ENCODE measurements around the gene PPM1B. TPM values are rescaled to one million over a fixed set of nuclear protein-coding genes. Genes with fewer than 3 reads are reported as not detected.
"Not testable (repeated sequence)": the region's sequence is repeated elsewhere in the genome, so short reads cannot be mapped to it uniquely, and the experiment has no call there.

Gene PPM1B
- total RNA-seq, 1 donor from 2014 or later = 27.9 TPM

DNA sequence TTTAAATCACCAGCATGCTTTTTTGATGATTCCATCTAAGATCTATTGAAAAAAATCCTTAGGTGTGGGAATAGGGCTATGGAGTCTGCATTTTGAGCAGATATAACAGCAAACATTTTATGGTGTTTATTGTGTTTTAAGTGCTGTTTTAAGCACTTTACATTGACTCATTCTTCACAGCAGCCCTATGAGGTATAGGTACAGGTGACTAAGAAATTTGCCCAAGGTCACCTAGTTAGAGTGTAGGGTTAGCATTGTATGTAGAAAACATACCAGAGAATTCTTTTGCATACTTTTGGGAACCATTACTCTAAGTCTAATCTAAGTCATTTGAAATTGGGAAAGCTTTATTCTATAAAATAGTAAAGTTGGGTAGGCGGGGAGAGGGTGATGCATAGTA, 31.3 kb downstream of the PPM1B start:
- intact Hi-C loops (cut with DNase I) = no loop called here
- no peaks in the 10 kb centered on the region for H3K36me3 ChIP-seq

GRCh38 chr2:44200759-44201158, 32.1 kb downstream of the PPM1B start:
- no peak for DNase-seq (ENCODE audit: low spot score in 2 of 2)
- Histone ChIP-seq H3K27ac (no peak overlapping the region), H3K4me1 (peaks cover 0 to 4% of the 10 kb centered on the region in 2 donors), H3K27me3 (no peaks in the 10 kb centered on the region), H3K9me3 (no peaks in the 10 kb centered on the region), H3K36me3 (no peaks in the 10 kb centered on the region), H3K4me3 (no peak overlapping the region)
- intact Hi-C loops (cut with DNase I) = no loop called here
- TF ChIP-seq, protein P1, sequence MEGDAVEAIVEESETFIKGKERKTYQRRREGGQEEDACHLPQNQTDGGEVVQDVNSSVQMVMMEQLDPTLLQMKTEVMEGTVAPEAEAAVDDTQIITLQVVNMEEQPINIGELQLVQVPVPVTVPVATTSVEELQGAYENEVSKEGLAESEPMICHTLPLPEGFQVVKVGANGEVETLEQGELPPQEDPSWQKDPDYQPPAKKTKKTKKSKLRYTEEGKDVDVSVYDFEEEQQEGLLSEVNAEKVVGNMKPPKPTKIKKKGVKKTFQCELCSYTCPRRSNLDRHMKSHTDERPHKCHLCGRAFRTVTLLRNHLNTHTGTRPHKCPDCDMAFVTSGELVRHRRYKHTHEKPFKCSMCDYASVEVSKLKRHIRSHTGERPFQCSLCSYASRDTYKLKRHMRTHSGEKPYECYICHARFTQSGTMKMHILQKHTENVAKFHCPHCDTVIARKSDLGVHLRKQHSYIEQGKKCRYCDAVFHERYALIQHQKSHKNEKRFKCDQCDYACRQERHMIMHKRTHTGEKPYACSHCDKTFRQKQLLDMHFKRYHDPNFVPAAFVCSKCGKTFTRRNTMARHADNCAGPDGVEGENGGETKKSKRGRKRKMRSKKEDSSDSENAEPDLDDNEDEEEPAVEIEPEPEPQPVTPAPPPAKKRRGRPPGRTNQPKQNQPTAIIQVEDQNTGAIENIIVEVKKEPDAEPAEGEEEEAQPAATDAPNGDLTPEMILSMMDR (IDR thresholded peaks at IDR 0.05) = no peak

More for the DNA sequence above, 31.3 kb downstream of the PPM1B start:
- H3K27ac ChIP-seq = no peak overlapping the region
- TF ChIP-seq, protein P1 (IDR thresholded peaks at IDR 0.05) = no peak
- no peaks in the 10 kb centered on the region for H3K9me3 ChIP-seq
- H3K4me1 ChIP-seq = peaks cover 0 to 4% of the 10 kb centered on the region in 2 donors
- DNase-seq (ENCODE audit: low spot score in 2 of 2) = no peak
- H3K27me3 ChIP-seq = no peaks in the 10 kb centered on the region
- H3K4me3 ChIP-seq = no peak overlapping the region

DNA sequence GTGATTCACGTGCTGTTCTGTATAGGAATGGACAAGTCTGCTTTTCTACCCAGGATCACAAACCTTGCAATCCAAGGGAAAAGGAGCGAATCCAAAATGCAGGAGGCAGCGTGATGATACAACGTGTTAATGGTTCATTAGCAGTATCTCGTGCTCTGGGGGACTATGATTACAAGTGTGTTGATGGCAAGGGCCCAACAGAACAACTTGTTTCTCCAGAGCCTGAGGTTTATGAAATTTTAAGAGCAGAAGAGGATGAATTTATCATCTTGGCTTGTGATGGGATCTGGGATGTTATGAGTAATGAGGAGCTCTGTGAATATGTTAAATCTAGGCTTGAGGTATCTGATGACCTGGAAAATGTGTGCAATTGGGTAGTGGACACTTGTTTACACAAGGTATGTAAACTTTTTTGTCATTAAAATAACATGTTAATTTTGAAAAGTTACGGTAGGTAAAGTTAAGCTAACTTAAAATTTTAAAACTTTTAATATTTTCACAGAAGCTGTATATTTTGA, 33.0 kb downstream of the PPM1B start:
- Histone ChIP-seq H3K27ac (no peak overlapping the region), H3K4me1 (peaks cover 0 to 4% of the 10 kb centered on the region in 2 donors), H3K36me3 (no peaks in the 10 kb centered on the region), H3K9me3 (no peaks in the 10 kb centered on the region), H3K4me3 (no peak overlapping the region), H3K27me3 (no peaks in the 10 kb centered on the region)
- DNase-seq (ENCODE audit: low spot score in 2 of 2) = no peak
- intact Hi-C loops (cut with DNase I) = no loop called here
- TF ChIP-seq, protein P1 (IDR thresholded peaks at IDR 0.05) = no peak

DNA sequence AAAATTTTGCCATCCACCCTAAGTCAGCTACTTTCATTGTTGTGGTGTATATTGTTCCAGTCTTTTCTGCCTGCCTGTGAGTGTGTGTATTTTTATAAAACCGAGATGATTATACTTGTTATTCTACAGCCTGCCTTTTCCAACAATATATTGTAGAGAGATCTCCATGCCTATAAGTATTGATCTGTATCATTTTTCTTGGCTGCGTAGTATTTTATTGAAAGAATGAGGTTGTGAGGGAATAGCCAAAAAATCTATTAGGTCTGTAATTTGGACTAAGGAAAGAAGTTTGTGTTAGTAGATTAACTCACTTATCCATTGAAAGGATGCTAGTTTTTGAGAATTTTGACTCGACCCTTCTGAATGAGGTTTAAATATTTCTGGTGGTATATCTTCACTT, 34.9 kb downstream of the PPM1B start:
- Histone ChIP-seq H3K27ac (no peak overlapping the region), H3K4me3 (no peak overlapping the region), H3K9me3 (no peaks in the 10 kb centered on the region), H3K36me3 (no peaks in the 10 kb centered on the region), H3K4me1 (peaks cover 0 to 7% of the 10 kb centered on the region in 2 donors), H3K27me3 (no peaks in the 10 kb centered on the region)
- intact Hi-C loops (cut with DNase I) = no loop called here
- TF ChIP-seq, protein P1 (IDR thresholded peaks at IDR 0.05) = no peak
- no peak for DNase-seq (ENCODE audit: low spot score in 2 of 2)

GRCh38 chr2:44205169-44205568, 36.5 kb downstream of the PPM1B start:
- DNase-seq (ENCODE audit: low spot score in 2 of 2) = no peak
- peaks cover 6 to 11% of the 10 kb centered on the region in 2 donors for H3K36me3 ChIP-seq
- TF ChIP-seq, protein P1 (IDR thresholded peaks at IDR 0.05) = no peak
- H3K4me3 ChIP-seq = no peak overlapping the region
- no peak overlapping the region for H3K27ac ChIP-seq
- H3K9me3 ChIP-seq = no peaks in the 10 kb centered on the region
- peaks cover 0 to 7% of the 10 kb centered on the region in 2 donors for H3K4me1 ChIP-seq
- no peaks in the 10 kb centered on the region for H3K27me3 ChIP-seq
- intact Hi-C loops (cut with DNase I) = no loop called here

GRCh38 chr2:44207102-44207501, 38.4 kb downstream of the PPM1B start:
- Histone ChIP-seq H3K4me3 (no peak overlapping the region), H3K36me3 (peaks cover 12 to 25% of the 10 kb centered on the region in 2 donors), H3K4me1 (peaks cover 0 to 7% of the 10 kb centered on the region in 2 donors), H3K27ac (no peak overlapping the region), H3K9me3 (no peaks in the 10 kb centered on the region), H3K27me3 (no peaks in the 10 kb centered on the region)
- no peak for DNase-seq (ENCODE audit: low spot score in 2 of 2)
- TF ChIP-seq, protein P1 (IDR thresholded peaks at IDR 0.05) = no peak
- intact Hi-C loops (cut with DNase I) = no loop called here

- H3K9me3 ChIP-seq; H3K27me3 ChIP-seq; intact Hi-C loops (cut with DNase I); H3K4me1 ChIP-seq; H3K27ac ChIP-seq; H3K4me3 ChIP-seq; DNase-seq (ENCODE audit: low spot score in 2 of 2): not testable (repeated sequence)
- H3K36me3 ChIP-seq = peaks cover 12 to 25% of the 10 kb centered on the region in 2 donors
These were observed 39.0 kb downstream of the PPM1B start for GRCh38 chr2:44207648-44208047.

Measured in ascending aorta (tissue), 2 donors.